AG10803 (cell line): Measurements from ENCODE around the gene TTI1.

Experiments used
- DNase-seq: peaks from one replicate; pipeline ENCODE4 v3.0.0; 2010; ENCODE audit warnings: low read depth
- H3K4me3 ChIP-seq: 2 replicates; pipeline ENCODE4 v1.5.1; 2011; ENCODE audit warnings: mild to moderate bottlenecking, low read length, control low read depth
- TF ChIP-seq, protein P1 (sequence below): conservative IDR thresholded peaks from 2 replicates; pipeline ENCODE4 v1.5.1; 2011; ENCODE audit warnings: mild to moderate bottlenecking, low read length, control low read depth, inconsistent platforms

TTI1 gene

DNA sequence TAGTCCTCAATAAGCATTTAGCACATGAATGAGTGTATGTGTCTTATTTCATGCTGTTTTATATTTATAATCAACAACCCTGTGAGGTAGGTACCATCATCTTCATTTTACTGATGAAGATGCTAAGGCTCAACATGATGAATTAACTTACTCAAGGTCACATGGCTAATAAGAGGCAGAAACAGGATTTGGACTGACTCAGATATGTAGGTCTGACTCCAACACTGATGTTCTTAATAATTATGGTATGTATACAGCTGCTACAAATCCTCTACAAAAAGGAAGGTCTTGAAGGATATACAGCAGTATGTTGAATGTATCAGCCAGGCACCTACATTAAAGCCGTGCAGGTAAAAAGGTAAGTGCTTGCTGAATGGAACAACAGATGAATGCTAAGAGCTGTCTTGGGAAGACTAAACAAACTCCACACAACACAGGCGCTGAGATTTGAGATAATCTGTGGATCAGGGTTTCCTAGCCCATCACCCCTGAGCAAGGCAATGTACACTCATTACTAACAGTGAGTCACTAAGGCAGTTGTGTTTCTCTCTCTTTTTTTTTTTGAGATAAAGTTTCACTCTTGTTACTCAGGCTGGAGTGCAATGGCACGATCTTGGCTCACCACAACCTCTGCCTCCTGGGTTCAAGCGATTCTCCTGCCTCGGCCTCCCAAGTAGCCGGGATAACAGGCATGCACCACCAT lies 31.9 kb downstream of the TTI1 start:
- DNase-seq: peak; percentile 57
- TF ChIP-seq, protein P1, sequence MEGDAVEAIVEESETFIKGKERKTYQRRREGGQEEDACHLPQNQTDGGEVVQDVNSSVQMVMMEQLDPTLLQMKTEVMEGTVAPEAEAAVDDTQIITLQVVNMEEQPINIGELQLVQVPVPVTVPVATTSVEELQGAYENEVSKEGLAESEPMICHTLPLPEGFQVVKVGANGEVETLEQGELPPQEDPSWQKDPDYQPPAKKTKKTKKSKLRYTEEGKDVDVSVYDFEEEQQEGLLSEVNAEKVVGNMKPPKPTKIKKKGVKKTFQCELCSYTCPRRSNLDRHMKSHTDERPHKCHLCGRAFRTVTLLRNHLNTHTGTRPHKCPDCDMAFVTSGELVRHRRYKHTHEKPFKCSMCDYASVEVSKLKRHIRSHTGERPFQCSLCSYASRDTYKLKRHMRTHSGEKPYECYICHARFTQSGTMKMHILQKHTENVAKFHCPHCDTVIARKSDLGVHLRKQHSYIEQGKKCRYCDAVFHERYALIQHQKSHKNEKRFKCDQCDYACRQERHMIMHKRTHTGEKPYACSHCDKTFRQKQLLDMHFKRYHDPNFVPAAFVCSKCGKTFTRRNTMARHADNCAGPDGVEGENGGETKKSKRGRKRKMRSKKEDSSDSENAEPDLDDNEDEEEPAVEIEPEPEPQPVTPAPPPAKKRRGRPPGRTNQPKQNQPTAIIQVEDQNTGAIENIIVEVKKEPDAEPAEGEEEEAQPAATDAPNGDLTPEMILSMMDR: no peak
- H3K4me3 ChIP-seq: no peak overlapping the region

DNA sequence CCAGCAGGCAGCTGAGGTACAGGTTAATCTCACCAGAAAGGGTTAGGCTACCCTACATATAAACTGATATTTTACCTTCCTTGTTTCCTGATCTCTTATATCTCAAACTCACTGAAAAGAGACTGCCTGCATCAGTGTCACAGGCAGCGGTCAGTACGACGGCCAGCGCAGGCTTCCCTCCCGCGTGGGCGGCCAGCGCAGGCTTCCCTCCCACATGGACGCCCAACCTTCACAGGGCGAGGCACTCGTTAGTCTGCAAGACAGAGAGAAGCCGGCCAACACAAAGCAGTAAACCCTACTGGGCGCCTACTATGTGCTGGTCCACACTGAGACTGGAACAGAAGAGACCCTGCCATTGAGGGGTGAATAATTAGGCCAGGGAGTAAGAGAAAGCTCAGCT lies 33.0 kb downstream of the TTI1 start:
- H3K4me3 ChIP-seq: no peak overlapping the region
- TF ChIP-seq, protein P1: no peak
- no peak for DNase-seq

DNA sequence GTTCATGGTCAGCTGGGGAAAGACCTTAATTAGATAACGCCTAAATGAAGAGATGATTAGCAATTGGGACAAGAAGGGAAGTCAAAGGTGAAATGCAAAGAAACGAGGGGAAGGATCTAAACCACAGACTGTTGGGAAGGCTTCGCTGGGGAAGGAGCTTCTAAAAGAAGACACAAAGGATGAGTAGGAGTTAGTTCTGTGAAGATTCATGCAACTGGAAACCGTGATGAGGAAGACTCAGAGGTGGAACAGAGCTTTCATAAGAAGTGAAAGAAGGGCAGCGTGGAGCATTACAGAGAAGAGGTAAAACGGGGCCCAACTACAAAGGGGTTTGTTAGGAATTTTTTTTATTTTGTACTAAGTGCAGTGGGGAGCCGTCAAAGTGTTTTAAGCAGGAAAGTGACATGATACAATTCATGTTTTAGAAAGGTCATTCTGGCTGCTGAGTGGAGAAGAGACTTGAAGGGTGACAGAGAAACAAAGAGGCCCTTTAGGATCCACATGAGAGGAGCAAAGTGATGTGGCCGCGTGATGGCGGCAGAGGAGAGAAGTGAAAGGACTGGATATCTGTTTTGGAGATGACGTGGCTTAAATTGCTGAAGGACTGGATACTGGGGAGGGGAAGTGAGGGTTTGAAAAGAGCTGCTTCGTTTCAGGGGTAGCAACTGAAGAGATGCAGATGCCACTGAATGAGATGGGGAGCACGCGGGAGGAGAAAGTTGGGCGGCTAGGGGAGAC lies 33.6 kb downstream of the TTI1 start:
- TF ChIP-seq, protein P1: no peak
- no peak for DNase-seq
- no peak overlapping the region for H3K4me3 ChIP-seq

DNA sequence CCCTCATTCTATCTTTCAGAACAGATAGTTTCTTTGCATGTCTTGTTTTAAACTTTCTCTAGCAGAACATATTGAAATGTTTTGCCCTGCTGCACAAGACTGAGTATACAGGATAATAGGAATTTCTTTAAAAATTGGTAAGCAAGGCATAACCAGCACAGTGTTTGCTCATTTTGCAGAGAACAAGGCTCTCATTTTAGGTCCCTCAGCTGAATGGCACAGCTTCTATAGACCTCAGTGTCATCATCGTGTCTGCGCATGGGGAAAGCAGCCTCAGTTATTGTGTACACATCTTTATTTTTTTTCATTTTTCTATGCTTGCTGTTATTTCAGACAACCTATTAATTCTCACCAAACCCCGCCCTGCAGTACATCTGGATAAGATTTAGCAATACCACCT lies 35.7 kb downstream of the TTI1 start:
- no peak overlapping the region for H3K4me3 ChIP-seq
- TF ChIP-seq, protein P1: no peak
- DNase-seq: no peak

DNA sequence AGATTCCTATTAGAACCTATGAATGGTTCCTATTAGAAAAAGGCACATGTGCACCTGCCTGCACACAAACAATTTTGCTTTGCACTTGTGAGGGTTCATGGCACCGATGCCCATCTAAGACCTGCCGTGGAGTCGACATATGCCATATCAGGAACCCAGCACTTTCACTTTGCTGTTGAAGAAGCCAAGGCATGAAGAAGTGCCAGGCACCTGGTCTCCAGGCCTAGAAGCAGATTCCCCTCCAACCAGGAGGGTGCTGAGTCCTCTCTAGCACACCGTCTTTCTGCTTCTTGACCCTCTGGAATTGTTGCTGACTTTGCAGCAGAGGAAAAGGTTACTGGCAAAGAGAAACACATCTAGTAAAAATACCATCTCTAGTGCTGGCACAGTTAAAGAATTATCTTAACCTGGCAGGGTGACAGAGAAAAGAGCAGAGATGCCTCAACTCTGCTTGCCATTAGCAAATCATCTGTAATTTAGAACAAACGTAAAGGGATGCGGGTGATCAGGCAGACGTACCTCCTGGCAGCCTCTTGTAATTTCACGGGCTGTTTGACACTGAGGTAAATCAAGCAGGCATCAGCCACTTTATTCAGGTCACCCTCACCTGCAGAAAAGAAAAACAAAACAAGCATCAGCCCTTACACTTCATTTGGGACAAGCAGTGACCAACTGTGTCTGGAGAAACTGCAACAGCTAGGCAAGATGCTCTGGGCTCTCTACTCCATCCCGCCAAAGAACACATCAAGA lies 37.2 kb downstream of the TTI1 start:
- H3K4me3 ChIP-seq: no peak overlapping the region
- DNase-seq: no peak
- TF ChIP-seq, protein P1: no peak

DNA sequence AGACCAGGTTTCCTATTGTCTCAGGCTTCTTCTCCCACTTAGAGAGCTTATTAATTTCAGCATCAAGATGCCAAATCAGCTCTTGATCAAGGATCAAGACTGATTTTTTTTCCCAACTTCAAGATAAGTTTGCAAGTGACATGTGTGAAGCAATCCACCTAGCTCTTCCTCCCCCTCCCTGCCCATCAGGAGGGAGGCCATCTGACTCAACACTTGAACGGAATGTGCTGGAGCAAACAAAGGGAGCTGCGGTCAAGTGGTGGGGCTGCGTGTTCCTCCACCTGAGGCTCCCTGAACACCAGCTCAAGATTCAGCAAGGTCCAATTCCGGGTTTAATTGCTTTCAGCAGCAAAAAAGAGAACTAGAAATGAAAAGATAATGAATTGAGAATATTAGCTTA lies 38.7 kb downstream of the TTI1 start:
- TF ChIP-seq, protein P1: no peak
- H3K4me3 ChIP-seq: no peak overlapping the region
- DNase-seq: peak; percentile 41
